HepG2 (cell line): ENCODE measurements around the gene DGKG. TPM values are rescaled to one million over a fixed set of nuclear protein-coding genes. Genes with fewer than 3 reads are reported as not detected.

Experiments used
- ATAC-seq: fragments of 200-7000 bp; cut with Tn5 transposase; 3 replicates; pipeline ENCODE4 v1.9.1; 2020; ENCODE audit warnings: mild to moderate bottlenecking, moderate library complexity
- BruUV-seq: library from RNA; stranded (reverse); fragments of 400-500 nt; replicated peaks from 2 replicates; lab custom pipeline; 2021; lab: Mats Ljungman, UMichigan
- CTCF ChIA-PET: fragments of 300-600 bp; formaldehyde crosslinking; extraction: SDS; loops from one replicate; lab custom pipeline; 2021; ENCODE audit warnings: low total read pairs, inconsistent platforms, low intra/inter-chr PET ratio; lab: Yijun Ruan, JAX
- POLR2A ChIA-PET: fragments of 350-600 bp; sonication (Branson Sonifier 250); formaldehyde crosslinking; loops from one replicate; lab custom pipeline; 2020; ENCODE audit warnings: antibody characterized with exemption, inconsistent platforms; lab: Yijun Ruan, JAX
- DNase-seq: peaks from one replicate; pipeline ENCODE4 v3.0.0-alpha.2; 2015; ENCODE audit warnings: low spot score
- FAIRE-seq: peaks from 3 replicates; lab custom pipeline; 2011; peaks lifted over from hg19 to GRCh38; lab: Jason Lieb, UNC
- H2AFZ ChIP-seq: one replicate; pipeline ENCODE4 v1.6.1; 2011; ENCODE audit warnings: low read length, inconsistent platforms
- H3K27ac ChIP-seq: fragments of 300-600 bp; 3 replicates; pipeline ENCODE4 v1.8.0; 2011; ENCODE audit warnings: mixed run types, mild to moderate bottlenecking, mixed read lengths, low read length, inconsistent platforms; ENCODE audit not compliant: insufficient read depth; ENCODE audit errors: extremely low read length
- H3K27me3 ChIP-seq, 2 experiments: fragments of 200-600 bp in 1 of 2; 2 replicates in 1 of 2; 3 replicates in 1 of 2; pipeline versions ENCODE4 v1.6.0 to v1.8.0; 2011; ENCODE audit warnings: low read length in 2 of 2, mild to moderate bottlenecking in 2 of 2, moderate library complexity in 2 of 2, inconsistent platforms in 1 of 2; ENCODE audit not compliant: insufficient read depth in 2 of 2, control insufficient read depth in 1 of 2
- H3K36me3 ChIP-seq, 2 experiments: fragments of 200-600 bp in 1 of 2; replicated peaks in 1 of 2; 2 replicates in 1 of 2; 3 replicates in 1 of 2; pipeline versions ENCODE4 v1.5.1 to v1.8.0; 2011; ENCODE audit warnings: low read length in 2 of 2, inconsistent platforms in 1 of 2; ENCODE audit not compliant: insufficient read depth in 2 of 2, control insufficient read depth in 1 of 2
- H3K4me1 ChIP-seq: 2 replicates; pipeline ENCODE4 v1.5.1; 2012; ENCODE audit warnings: low read length, inconsistent platforms; ENCODE audit not compliant: insufficient read depth
- H3K4me2 ChIP-seq: 2 replicates; pipeline ENCODE4 v1.6.0; 2011; ENCODE audit warnings: low read depth, low read length, inconsistent platforms
- H3K4me3 ChIP-seq, 3 experiments: fragments of 200-600 bp in 1 of 3; sonication (generic), shearing (Covaris generic) in 1 of 3; replicated peaks in 1 of 3; 2 replicates each; pipeline ENCODE4 v1.5.1; 2011 to 2016; ENCODE audit warnings: low read length in 3 of 3, inconsistent platforms in 2 of 3, low read depth in 2 of 3, mild to moderate bottlenecking in 2 of 3, control low read depth in 1 of 3, mixed read lengths in 1 of 3; ENCODE audit not compliant: insufficient read depth in 1 of 3
- H3K79me2 ChIP-seq: one replicate; pipeline ENCODE4 v1.6.1; 2011; ENCODE audit warnings: low read length, inconsistent platforms; ENCODE audit not compliant: insufficient read depth
- H3K9ac ChIP-seq: 2 replicates; pipeline ENCODE4 v1.6.0; 2011; ENCODE audit warnings: mild to moderate bottlenecking, low read depth, low read length, inconsistent platforms; ENCODE audit not compliant: insufficient read depth
- H3K9me3 ChIP-seq: 2 replicates; pipeline ENCODE4 v1.5.1; 2012; ENCODE audit warnings: mild to moderate bottlenecking, low read length
- H4K20me1 ChIP-seq: 2 replicates; pipeline ENCODE4 v1.6.0; 2011; ENCODE audit warnings: inconsistent platforms, mild to moderate bottlenecking, low read length, moderate library complexity; ENCODE audit not compliant: insufficient read depth
- IRF2 ChIP-seq: IDR thresholded peaks from 2 replicates; pipeline ENCODE4 v1.6.1; 2018; ENCODE audit warnings: missing genetic modification reagents, missing compliant biosample characterization
- NFE2L2 ChIP-seq: fragments of 150-350 bp; IDR thresholded peaks from 2 replicates; pipeline ENCODE4 v1.6.1; 2014; ENCODE audit warnings: low read length
- NONO ChIP-seq, 2 experiments: fragments of 450-650 bp in 1 of 2; sonication (generic) in 1 of 2; formaldehyde crosslinking in 1 of 2; IDR thresholded peaks in 1 of 2; conservative IDR thresholded peaks in 1 of 2; 2 replicates each; pipeline versions ENCODE4 v1.6.1 to v1.8.0; 2017 to 2022; ENCODE audit warnings: mild to moderate bottlenecking in 1 of 2, missing genetic modification reagents in 1 of 2, moderate library complexity in 1 of 2
- PRMT3 ChIP-seq: sonication (generic); formaldehyde crosslinking; IDR thresholded peaks from 2 replicates; pipeline ENCODE4 v1.8.1; 2022; ENCODE audit warnings: low read depth, mild to moderate bottlenecking, moderate library complexity, missing genetic modification reagents, borderline replicate concordance
- SETDB1 ChIP-seq: sonication (generic); formaldehyde crosslinking; IDR thresholded peaks from 2 replicates; pipeline ENCODE4 v1.5.1; 2020; ENCODE audit warnings: missing genetic modification reagents, mild to moderate bottlenecking, borderline replicate concordance
- TBX3 ChIP-seq: fragments of 450-650 bp; IDR thresholded peaks from 2 replicates; pipeline ENCODE4 v1.6.1; 2017; ENCODE audit warnings: antibody characterized with exemption, mild to moderate bottlenecking, inconsistent platforms, borderline replicate concordance
- TOE1 ChIP-seq: sonication (generic); formaldehyde crosslinking; IDR thresholded peaks from 2 replicates; pipeline ENCODE4 v1.4.0; 2020; ENCODE audit warnings: mild to moderate bottlenecking, missing genetic modification reagents
- ZGPAT ChIP-seq: IDR thresholded peaks from 2 replicates; pipeline ENCODE4 v1.6.1; 2016; ENCODE audit warnings: mild to moderate bottlenecking
- ZNF251 ChIP-seq: sonication (generic); formaldehyde crosslinking; IDR thresholded peaks from 2 replicates; pipeline ENCODE4 v1.9.0; 2021; ENCODE audit warnings: mild to moderate bottlenecking, missing genetic modification reagents
- WGBS: methylation state at CpG from one replicate; pipeline ENCODE4 v1.1.6; 2017; ENCODE audit warnings: low lambda C conversion rate; 5-methylcytosine and 5-hydroxymethylcytosine counted together
- in situ Hi-C: cut with HindIII; loops from 2 replicates; pipeline ENCODE4 v1.10.0; 2017; ENCODE audit warnings: low pct_unique_long_range_greater_than_20kb; ENCODE audit not compliant: extremely low pct_ligation_motif_present
- intact Hi-C: fragments of 100-400 bp; cut with micrococcal nuclease; formaldehyde crosslinking; loops from one replicate; pipeline ENCODE4 v1.10.0; 2022; ENCODE audit not compliant: unreplicated experiment
- polyA plus RNA-seq, 8 experiments: library from polyadenylated mRNA; depleted of rRNA in 3 of 8; stranded (reverse) in 7 of 8; unstranded in 1 of 8; fragments of >200 nt; fragmentation: Illumina TruSeq in 4 of 8; extraction: Trizol in 4 of 8; gene quantifications; 2 replicates each; pipeline versions ENCODE4 v1.2.1 to v1.2.3, GENCODE V29; 2011 to 2016; ENCODE audit warnings: low read depth in 4 of 8, missing spikeins in 1 of 8, mixed read lengths in 1 of 8; ENCODE audit not compliant: insufficient read depth in 1 of 8
- total RNA-seq, 5 experiments: library from RNA; depleted of rRNA; stranded (reverse); fragments of >200 nt; fragmentation: Illumina TruSeq; extraction: Trizol; gene quantifications; 2 replicates each; pipeline ENCODE4 v1.2.3, GENCODE V29; 2016; ENCODE audit warnings: low read depth in 1 of 5

DGKG gene
- total and polyA plus RNA-seq, 2 of the 13 experiments (the other 11 are each of a cell fraction or from before 2014, with no cell fraction given): 3.8 to 6.2 TPM

- Histone ChIP-seq H2AFZ (no peak overlapping the region), H3K27me3 (no peaks in the 10 kb centered on the region), H3K79me2 (no peaks in the 10 kb centered on the region), H3K4me3 (no peak overlapping the region), H3K27ac (no peak overlapping the region), H4K20me1 (no peaks in the 10 kb centered on the region), H3K4me2 (no peak overlapping the region), H3K36me3 (no peaks in the 10 kb centered on the region), H3K9me3 (no peaks in the 10 kb centered on the region), H3K9ac (no peak overlapping the region), H3K4me1 (peaks cover 9% of the 10 kb centered on the region)
- POLR2A ChIA-PET: no interaction called here
- BruUV-seq: no TSS peak
- intact Hi-C loops (no loop called here), in situ Hi-C loops (no loop called here)
- no peak for DNase-seq
- CTCF ChIA-PET: no interaction called here
- no peak for FAIRE-seq
- TF ChIP-seq TOE1 (CRISPR knock-in tag) (no peak), ZNF251 (CRISPR knock-in tag) (no peak), NFE2L2 (no peak), NONO (IDR thresholded peaks at IDR 0.05) (no peak), NONO (CRISPR knock-in tag; conservative IDR thresholded peaks at IDR 0.05) (no peak), TBX3 (no peak), ZGPAT (no peak), SETDB1 (CRISPR knock-in tag) (no peak), PRMT3 (no peak), IRF2 (CRISPR knock-in tag) (no peak)
- WGBS: 92% methylated on average over 3 of the region's 3 CpGs
- no peak for ATAC-seq
Measured at GRCh38 chr3:186311441-186311840, 50.6 kb downstream of the DGKG start.
